GM04503 (cell line): ENCODE results near the gene SRR.
"Not testable (repeated sequence)": the region's sequence is repeated elsewhere in the genome, so short reads cannot be mapped to it uniquely, and the experiment has no call there.

Experiments used
- DNase-seq: peaks from one replicate; pipeline ENCODE4 v3.0.0-alpha.2; 2012; ENCODE audit warnings: low read depth

The SRR gene

DNA sequence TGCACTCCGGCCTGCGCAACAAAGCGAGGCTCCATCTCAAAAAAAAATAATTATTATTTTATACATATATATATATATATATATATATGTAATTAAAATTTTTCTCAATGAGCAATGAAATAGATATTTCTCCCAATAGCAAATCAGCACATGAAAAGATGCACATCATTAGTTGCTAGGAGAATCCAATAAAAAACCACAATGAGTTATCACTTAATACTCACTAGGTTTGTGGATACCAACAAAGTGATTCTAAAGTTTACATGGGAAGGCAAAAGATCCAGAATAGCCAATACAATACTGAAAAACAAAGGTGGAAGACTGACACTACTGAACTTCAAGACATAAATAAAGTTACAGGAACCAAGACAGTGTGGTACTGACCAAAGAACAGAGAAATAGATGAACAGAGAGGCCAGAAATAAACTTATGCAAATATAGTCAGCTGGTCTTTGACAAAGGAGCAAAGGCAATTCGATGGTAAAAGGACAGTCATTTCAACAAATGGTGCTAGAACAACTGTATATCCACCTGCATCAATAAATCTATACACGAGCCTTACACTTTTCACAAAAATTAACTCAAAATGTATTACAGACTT lies 13.8 kb upstream of the SRR start:
- DNase-seq, result no peak

DNA sequence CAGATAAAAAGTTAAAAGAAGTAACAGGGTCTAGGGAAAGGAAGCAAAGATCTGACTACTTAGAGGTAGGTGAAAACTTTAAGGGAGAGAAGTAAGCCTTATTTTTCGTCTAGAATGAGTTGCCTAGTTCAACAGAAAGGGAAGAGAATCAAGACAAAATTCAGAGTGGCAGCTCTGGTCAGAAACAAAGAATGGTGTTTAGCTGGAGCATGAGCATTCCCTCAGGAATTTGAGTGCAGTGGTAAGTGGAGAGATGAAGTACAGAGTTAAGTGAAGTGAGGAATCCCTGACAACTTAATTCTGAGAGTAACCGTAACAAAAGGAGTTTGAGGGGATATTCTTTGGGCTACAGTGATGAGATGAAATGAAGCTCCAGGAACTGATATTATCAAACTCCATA lies 11.7 kb upstream of the SRR start:
- no peak for DNase-seq

DNA sequence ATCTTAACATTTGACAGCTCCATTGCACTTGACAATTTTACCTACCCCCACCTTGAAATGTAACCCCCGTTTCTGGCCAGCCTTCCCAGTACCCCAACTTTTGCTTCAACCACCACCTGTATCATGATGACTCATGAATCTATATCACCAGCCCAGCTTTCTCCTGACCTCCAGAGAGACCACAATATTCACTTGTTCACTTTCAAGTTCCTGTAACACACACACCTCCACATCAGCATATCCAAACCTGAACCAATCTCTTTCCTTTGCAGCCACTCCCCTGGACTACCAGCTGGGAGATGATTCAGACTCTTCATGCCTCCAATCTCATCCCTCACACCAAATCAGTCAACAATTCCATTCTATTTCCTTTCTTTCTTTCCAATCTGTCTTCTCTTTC lies 8.2 kb upstream of the SRR start:
- no peak for DNase-seq

DNA sequence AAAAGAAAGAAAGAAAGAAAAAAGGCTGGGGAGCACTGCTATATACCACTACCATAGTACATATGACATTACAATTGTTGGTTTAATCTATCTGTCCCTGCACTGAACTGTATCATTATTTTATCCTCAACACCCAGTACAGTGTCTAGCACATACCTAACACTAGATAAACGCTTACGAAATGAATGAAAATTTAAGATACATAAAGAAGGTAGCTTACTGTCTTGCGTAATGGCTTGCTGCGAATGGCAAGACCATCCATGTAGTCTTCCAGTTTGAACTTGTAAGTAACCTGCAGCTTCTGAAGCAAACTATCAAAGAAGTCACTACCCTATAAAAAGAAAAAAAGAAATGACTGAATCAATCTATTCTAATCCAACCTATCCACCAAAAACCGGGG lies 6.7 kb upstream of the SRR start:
- DNase-seq, result no peak

DNA sequence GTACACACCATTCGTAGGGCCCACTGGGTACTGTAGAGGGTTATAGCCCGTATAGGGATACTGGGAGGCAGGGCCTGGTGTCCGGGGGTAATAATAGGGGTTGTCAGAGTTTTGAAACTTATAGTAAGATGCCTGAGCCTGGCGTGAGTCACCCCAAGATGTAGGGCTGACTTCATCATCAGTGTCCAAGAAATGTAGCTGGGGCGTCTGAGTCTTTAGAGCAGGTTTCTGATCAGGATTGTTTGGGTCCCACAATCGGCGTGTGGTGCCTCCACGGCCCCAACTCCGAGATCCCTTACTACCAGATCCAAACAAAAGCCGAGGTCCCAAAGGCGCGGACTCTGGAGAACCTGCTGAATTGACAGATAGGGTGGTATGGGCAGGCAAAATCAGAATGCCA lies 4.6 kb upstream of the SRR start:
- no peak for DNase-seq

DNA sequence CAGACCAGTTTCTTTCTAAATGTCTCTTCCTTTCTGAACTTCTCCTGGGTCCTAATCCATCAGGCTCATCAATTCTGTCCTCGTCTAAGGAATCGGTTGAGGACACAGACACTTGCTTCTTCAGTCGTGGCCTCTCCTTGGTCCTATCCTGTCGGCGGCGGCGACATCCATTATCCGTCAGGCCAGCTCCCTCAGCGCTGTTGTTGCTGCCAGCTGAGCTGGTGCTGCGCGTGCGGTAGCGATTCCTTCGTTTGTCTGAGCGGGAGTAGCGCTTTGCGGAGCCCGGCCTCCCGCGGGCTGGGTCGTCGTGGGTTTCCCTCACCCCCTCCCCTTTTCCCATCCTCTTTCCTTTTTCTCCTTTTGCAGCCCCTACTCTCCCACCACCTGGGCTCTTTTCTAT lies 4.0 kb upstream of the SRR start:
- no peak for DNase-seq

DNA sequence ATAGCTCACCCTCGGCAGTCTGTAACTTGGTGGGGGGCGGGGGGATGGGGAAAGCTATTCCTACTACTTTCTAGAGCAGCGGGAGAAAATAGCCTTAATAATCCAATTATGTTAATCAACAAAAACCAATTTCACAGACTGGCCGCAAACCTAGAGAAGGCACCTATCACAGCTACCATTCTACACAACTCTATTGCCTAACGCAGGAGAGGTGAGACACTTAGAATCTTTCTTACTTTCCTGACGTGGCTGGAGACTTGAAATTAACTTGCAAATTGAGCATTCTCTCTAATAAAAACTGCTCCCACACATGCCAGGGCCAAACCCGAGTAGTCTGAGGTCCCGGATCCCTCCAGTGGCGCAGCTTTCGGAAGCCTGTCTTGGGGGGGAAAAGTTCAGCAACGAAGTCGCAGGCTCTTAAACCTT lies 959 bp upstream of the SRR start:
- no peak for DNase-seq

DNA sequence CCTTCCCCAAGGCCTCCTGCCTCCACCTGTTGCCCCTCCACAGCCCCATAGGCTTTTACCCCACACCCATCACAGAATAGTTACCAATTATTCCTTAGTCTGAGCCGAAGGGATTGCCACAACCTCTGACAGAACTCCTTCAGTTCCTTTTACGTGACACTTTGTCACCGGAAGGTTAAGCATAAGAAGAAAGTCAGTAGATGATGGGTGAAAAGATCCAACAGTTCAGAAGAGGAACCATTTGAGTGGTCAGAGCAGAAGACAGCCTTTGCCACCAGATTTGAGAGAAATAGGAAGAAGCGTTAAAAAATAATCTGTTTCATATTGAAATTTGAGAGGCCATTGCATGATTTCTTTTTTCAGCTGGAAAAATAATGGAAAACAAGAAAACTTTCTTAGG lies 1.2 kb downstream of the SRR start:
- DNase-seq, result no peak

DNA sequence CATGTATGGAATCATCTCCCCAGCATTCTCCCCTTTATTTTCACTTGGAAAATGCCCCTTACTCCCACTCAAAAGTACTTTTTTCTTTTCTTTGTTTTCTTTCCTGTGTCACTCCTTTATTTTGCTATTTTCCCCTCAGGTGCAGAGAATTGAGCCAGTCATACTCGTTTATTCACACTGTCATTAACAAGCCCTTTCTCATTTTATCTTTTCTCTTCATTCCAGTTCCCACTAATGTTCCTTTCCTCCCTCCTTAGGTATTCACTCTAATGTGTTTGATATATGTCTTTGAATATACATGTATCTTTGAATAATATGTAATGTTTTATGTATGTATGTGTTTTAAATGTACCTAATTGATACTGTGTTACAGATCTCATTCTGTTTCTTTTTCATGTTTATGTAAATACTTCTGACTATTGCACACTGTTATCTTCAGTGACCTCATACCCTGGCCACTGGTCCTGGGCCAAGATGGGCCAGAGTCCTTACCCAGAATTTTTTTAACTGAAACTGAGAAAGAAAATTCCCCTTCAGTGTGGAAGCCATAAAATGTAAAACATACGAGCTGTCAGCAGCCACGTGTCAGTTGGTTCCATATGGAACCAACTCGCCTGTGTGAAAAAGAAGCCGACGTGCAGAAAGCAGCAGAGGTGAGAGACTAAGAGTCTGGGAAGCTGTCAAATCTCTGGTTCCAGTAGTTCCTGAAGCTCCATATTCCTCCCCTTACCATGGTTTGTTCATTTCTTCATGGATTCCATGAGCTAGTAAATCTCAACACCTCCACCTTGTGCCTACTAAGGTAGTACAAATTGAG lies 5.8 kb downstream of the SRR start:
- DNase-seq, result no peak

DNA sequence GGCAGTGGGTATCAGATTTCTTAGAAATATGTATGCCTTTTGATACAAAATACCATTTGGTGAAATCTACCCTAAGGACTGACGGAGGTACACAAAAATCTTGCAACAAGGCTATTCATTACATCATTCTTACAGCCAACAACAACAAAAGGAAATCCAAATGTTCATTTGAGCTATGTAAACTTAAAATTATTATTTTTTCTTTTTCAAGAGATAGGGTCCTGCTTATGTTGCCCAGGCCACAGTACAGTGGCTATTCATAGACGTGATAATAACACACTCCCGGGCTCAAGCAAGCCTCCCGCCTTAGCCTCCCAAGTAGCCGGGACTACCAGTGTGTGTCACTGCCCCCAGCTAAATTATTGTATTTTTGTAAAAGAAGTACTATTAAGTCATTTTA lies 9.0 kb downstream of the SRR start:
- DNase-seq, result no peak

DNA sequence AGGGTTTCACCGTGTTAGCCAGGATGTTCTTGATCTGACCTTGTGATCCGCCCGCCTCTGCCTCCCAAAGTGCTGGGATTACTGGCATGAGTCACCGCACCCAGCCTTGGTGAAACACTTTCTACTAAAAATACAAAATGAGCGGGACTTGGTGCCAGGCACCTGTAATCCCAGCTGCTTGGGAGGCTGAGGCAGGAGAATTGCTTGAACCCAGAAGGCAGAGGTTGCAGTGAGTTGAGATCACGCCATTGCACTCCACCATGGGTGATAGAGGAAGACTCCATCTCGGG lies 13.1 kb downstream of the SRR start:
- not testable (repeated sequence) for DNase-seq

DNA sequence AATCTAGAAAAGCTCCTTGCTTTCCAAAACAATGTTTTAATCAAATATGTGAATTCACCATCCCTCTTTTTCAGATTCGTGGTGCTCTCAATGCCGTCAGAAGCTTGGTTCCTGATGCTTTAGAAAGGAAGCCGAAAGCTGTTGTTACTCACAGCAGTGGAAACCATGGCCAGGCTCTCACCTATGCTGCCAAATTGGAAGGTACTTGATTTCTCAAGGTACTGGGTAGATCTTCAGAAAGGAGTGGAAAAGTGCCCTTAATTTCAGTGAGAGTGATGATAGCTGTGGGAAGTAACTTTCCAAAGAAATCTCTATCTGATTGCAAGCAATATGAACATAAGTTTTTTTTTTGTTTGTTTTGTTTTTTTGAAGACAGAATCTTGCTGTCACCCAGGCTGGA lies 14.0 kb downstream of the SRR start:
- no peak for DNase-seq

DNA sequence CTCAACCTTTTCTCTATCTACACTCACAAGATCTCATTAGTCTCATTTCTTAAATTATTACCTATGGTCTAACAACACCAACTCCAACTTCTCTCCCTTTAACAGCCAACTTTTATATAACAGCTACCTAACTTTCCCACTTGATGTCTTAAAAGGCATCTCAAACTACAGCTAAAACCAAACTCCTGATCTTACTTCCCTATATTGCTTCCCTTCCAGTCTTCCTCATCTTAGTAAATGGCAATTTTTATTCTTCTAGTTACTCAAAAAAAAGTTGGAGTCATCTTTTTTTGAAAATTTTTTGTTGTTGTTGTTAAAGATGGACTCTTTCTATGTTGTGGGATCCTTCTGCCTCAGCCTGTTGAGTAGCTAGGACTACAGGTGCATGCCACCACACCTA lies 15.3 kb downstream of the SRR start:
- DNase-seq, result no peak

DNA sequence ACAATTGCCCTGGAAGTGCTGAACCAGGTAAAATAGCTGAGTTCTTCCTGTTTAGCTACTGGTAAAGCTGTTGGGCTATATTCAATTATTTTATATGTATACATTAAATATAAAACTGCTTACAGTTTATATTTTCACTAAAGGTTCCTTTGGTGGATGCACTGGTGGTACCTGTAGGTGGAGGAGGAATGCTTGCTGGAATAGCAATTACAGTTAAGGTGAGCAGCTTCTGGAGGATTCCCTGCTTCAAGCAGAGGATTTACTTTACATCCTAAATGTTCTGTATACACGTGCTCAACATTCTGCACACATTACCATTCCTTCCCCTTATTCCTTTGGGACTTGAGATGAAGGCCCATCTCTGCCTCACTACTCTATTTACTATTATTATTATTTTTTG lies 17.6 kb downstream of the SRR start:
- no peak for DNase-seq

DNA sequence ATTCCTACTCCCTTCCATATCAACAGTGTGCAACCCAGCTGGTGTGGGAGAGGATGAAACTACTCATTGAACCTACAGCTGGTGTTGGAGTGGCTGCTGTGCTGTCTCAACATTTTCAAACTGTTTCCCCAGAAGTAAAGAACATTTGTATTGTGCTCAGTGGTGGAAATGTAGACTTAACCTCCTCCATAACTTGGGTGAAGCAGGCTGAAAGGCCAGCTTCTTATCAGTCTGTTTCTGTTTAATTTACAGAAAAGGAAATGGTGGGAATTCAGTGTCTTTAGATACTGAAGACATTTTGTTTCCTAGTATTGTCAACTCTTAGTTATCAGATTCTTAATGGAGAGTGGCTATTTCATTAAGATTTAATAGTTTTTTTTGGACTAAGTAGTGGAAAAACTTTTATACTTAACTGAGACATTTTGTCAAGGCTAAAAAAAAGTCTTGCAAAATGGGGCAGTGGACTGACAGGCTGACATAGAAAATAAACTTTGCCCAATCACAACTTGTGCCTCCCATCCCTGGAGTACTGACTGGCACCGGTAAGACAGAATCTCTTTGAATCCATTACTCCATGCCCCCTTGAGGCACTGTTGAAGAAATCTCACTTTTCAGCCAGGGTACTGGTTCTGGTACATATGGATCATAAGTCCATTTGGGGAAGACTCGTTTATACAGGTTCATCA lies 20.0 kb downstream of the SRR start:
- no peak for DNase-seq

DNA sequence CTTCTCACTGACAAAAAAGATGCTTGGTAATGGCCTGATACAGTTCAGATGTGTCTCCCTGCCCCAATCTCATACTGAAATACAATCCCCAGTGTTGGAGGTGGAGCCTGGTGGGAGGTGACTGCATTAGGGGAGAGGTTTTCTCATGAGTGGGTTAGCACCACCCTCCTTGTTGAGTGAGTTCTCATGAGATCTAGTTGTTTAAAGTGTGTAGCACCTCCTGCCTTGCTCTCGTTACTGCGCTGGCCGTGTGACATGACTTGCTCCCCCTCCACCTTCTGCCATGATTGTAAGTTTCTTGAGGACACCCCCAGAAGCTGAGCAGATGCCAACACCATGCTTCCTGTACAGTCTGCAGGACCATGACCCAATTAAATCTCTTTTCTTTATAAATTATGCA lies 27.6 kb downstream of the SRR start:
- no peak for DNase-seq

DNA sequence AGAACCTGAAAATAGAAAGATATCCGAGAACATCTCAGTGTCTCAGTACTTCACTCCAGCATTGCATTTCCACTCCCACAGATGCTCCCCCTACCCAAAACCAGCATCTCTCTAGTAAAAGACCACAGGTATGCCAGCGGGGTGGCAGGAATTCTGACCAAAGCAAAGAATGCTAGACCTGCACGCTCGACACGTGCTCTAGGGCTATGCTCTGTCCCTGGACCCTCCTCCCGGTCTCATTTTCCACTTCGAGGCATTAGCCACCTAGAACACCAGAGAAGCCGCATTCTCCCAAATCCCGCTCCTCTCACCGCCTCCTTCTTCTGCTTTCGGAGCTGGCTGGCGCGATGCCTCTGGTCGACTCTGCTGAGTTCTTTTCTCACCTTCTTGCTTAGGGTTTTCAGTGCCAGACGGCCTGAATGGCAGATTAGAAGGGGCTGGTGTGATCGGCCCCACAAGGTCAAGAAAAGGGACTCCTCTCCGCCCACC lies 32.0 kb downstream of the SRR start:
- no peak for DNase-seq

DNA sequence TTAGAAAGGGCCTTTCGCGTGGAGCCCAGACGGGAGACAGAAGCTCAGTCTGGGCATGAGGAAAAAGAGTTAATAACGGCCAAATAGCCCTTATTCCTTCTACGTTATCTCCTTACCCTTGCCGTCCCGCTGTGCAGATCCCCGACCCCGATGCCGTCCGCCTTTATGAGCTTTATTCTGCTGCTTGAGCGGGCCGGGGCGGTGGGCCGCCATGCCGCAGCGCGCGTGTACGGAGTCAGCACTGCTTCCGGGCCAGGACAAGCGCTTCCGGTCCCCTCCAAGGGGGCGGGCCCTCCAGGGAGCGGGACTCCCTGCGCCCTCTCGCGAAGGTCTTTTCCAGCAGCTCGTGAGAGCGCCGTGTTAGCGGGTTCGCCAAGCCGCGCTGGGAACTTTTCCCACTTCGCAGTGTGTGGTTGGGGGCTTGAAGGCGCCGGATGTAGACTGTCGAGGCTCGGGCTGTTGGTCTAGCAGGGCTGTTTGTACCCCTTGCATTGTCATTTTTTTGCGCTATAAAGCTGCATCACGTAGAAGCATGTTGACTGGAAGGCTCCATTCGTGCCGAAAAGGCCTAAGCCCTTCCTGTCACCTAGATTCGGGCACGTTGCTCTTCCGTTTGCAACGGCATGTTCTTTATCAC lies 32.6 kb downstream of the SRR start, which contains the start of gene TSR1:
Gene TSR1 (minus strand): TSS at position 243 of the 637 bp plus-strand sequence. CDS start 30 bp downstream, at position 213.
- DNase-seq, result peak; percentile 53

DNA sequence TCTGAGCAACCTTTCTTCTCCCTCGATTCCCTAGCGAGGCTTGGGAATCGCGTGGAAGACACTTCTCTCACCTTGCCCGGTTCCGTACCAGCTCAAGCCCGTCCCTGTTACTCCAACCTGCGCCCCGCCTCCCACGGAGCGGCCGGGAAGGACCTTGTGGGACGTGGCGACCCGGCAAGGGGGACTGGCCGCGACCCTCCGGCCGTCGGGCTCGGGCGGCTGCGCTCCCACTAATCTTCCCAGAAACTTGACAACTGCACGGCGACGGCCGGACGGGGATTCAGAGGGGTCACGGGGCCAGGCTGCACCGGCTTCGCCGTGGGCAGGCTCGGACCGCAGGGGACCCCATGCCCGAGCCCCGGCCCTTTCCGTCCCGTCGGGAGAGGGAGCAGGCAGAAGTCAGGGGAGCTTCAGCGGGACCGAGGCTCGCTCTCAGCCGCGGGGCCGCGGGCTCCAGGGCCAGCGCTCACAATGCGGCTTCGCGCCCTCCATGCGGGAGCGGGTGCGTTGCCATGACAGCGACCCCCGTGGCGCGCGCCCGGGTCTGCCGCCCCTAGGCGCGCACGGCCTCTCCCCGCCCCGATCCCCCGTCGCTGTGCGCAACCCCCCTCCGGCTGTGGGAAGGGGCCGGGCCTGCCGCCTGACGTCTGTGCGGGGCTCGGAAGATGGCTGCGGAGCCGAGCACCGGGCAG lies 33.2 kb downstream of the SRR start, which contains the start of gene SGSM2:
Gene SGSM2 (plus strand): TSS at position 650 of the 692 bp plus-strand sequence. CDS start 188 bp downstream, outside the sequence.
- DNase-seq, result no peak

DNA sequence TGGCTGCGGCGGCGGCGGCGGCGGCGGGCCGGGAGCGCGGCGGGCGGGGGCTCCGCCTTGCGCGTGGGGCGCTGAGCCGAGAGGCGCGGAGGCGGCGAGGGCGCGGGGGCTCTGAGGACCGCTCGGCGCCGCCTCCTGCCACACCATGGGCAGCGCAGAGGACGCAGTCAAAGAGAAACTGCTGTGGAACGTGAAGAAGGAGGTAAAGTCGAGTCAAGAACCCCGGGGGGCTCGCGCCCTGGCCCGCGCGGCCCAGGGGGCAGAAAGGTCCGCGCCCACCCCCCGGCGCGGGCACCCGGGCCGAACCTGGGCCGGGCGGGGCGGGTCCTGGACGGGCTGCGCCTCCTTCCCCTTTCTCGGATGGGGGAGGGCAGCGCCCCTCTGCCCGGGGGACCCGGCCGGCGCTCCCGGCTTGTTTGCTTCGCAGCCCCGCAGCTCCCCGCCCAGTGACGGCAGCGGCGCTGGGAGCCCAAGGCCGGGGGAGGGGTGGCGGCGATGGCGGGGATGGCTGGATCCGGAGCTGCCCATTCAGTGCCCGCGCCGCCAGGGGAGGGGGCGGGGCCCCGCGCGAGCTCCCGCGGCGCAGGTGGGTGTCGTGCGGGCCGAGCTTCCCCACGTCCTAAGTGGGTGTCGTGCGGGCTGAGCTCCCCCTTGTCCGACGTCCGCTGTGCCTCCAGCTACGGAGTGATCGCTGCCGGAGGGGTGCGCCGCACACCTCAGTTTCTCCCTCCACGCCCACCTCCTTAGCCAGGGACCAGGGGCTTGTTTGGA lies 34.0 kb downstream of the SRR start:
- no peak for DNase-seq

DNA sequence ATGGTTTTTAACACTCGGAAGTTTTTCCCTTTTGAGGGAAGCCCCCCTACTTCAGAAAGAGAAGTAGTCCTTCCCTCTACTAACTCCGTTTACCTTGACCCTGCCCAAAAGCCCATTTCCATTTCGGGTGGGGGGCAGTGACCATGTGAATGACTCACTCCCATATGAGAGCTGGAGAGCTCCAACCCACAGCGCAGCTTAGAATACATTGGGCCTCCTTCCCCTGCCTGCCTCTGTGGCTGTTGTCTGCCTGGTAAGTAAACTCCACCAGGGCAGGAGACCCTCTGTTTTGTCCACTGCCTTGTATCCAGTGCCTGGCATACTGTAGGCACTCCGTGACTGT lies 34.5 kb downstream of the SRR start:
- no peak for DNase-seq
